Activated T-helper 2 cell treated with anti-CD3 and anti-CD28 coated beads, Interferon-gamma antibody, Interleukin-2, Interleukin-4, amounts not matched to agents 10 μg/mL and 5 μg/mL and 100 μg/mL, durations not matched to agents 14 hours and 24 hours and 36 hours (primary cell): ENCODE measurements around the gene TAGAP. TPM values are rescaled to one million over a fixed set of nuclear protein-coding genes. Genes with fewer than 3 reads are reported as not detected.
"Not testable (repeated sequence)": the region's sequence is repeated elsewhere in the genome, so short reads cannot be mapped to it uniquely, and the experiment has no call there.

Experiments
- DNase-seq: peaks from one replicate; pipeline ENCODE4 v3.0.0; 2021; ENCODE audit warnings: low spot score
- H3K27ac Mint-ChIP-seq: one replicate; pipeline ENCODE4 v1.8.0; 2021; ENCODE audit warnings: mixed read lengths
- H3K27me3 Mint-ChIP-seq: one replicate; pipeline ENCODE4 v1.8.0; 2021; ENCODE audit warnings: low read depth, mixed read lengths
- H3K36me3 Mint-ChIP-seq: one replicate; pipeline ENCODE4 v1.8.0; 2021; ENCODE audit warnings: low read depth, mixed read lengths
- H3K4me1 Mint-ChIP-seq: one replicate; pipeline ENCODE4 v1.8.0; 2021; ENCODE audit warnings: low read depth, mixed read lengths
- H3K4me3 Mint-ChIP-seq: one replicate; pipeline ENCODE4 v1.8.0; 2021; ENCODE audit warnings: low read depth, mild to moderate bottlenecking, moderate library complexity, mixed read lengths
- H3K9me3 Mint-ChIP-seq: one replicate; pipeline ENCODE4 v1.8.0; 2021; ENCODE audit warnings: mixed read lengths
- intact Hi-C: fragments of 100-400 bp; cut with micrococcal nuclease; formaldehyde crosslinking; loops from one replicate; pipeline ENCODE4 v1.15.1; 2023
- total RNA-seq: library from RNA; stranded (reverse); gene quantifications from 2 replicates; pipeline ENCODE4 v1.2.3, GENCODE V29; 2022

Gene TAGAP
- total RNA-seq, 1 donor from 2014 or later: 34.3 TPM

DNA sequence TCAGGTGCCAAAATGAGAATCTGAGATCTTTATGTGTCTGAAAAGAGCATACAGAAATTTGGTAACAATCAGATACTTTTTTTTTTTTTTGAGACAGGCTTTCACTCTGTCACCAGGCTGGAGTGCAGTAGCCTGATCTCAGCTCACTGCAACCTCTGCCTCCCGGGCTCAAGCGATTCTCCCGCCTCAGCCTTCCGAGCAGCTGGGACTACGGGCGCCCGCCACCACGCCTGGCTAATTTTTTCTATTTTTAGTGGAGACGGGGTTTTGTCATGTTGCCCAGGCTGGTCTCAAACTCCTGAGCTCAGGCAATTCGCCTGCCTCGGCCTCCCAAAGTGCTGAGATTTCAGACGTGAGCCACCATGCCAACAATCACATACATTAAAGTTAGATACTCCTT, 6.5 kb downstream of the TAGAP start:
- H3K4me3 Mint-ChIP-seq, intact Hi-C loops: not testable (repeated sequence)

DNA sequence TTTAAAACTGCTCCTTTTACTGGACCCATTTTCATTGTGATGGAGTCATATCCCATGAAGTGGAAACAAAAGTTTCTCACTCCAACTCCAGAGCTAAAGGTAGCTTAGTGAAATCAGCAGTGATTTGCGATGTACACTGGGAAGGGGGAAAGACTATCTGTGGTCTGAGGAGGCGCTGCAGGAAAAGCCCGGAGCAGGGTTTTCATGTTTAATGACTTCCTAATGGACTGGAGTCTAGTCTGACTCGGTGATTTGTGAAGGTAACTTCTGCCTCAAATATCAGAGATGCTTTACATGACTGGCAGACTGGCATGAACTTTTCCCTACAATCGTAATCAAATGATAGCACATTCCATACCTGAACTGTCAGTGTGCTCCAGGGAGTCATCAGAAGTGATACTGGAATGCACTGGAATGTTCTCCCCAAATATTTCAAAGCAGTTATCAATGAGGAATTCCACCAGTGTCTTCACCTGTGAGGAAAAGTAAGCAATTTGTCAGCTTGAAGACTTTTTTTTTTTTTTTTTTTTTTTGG, 7.0 kb downstream of the TAGAP start:
- intact Hi-C loops: no loop called here
- H3K27me3 Mint-ChIP-seq: no peaks in the 10 kb centered on the region
- no peak overlapping the region for H3K27ac Mint-ChIP-seq
- H3K9me3 Mint-ChIP-seq: no peaks in the 10 kb centered on the region
- H3K4me1 Mint-ChIP-seq: peaks cover 41% of the 10 kb centered on the region
- H3K36me3 Mint-ChIP-seq: peaks cover 84% of the 10 kb centered on the region
- DNase-seq: no peak
- H3K4me3 Mint-ChIP-seq: no peak overlapping the region

More for the DNA sequence above, 6.5 kb downstream of the TAGAP start:
- Mint-ChIP-seq H3K36me3 (peaks cover 89% of the 10 kb centered on the region), H3K4me1 (peaks cover 45% of the 10 kb centered on the region)
- not testable (repeated sequence) for H3K9me3 Mint-ChIP-seq, H3K27ac Mint-ChIP-seq, H3K27me3 Mint-ChIP-seq, DNase-seq

DNA sequence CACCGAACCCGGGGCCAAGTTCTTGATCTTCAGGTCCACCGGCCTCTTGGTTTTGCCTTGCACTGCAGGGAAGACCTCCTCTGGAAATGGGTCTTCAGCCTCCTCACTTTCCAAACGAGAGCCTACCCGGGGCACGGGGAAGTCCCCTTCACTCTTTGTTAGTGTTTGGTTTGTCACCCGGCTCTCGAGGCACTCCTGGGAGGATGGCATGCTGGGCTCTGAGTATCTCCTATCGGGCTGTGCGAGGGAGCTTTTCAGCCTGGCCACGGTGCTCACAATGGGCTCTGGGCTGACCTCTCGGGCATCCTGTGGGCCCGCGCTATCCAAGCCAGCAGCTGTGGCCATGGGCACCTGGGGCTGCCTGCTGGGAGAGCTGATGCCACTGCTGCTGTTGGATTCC, 8.1 kb downstream of the TAGAP start:
- Mint-ChIP-seq H3K27ac (peak overlapping the region; percentile 7), H3K9me3 (no peaks in the 10 kb centered on the region), H3K36me3 (peaks cover 73% of the 10 kb centered on the region), H3K4me1 (peaks cover 33% of the 10 kb centered on the region), H3K4me3 (no peak overlapping the region), H3K27me3 (no peaks in the 10 kb centered on the region)
- intact Hi-C loops: no loop called here
- no peak for DNase-seq

DNA sequence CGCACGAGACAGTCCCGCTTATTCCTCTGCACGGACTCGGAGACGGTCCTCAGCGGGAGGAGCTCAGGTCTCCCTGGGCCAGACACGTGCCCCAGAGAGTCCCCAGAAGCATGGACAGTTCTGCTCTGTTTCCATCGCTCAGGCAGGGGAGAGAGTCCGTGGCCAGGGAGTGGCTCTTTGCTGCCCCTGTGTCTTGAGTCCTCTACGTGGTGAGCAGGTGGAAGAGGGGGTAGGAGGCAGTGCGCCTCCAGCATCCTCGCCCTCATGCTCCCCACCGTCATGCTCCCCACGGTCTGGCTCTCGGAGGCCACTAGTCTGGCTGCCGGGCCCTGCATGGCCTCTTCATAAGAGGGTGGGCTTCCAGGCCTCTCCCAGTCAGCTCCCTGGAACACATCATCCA, 8.9 kb downstream of the TAGAP start:
- no peak for DNase-seq
- Mint-ChIP-seq H3K9me3 (no peaks in the 10 kb centered on the region), H3K36me3 (peaks cover 65% of the 10 kb centered on the region), H3K4me3 (no peak overlapping the region), H3K27ac (no peak overlapping the region), H3K27me3 (no peaks in the 10 kb centered on the region), H3K4me1 (peaks cover 26% of the 10 kb centered on the region)
- intact Hi-C loops: no loop called here

DNA sequence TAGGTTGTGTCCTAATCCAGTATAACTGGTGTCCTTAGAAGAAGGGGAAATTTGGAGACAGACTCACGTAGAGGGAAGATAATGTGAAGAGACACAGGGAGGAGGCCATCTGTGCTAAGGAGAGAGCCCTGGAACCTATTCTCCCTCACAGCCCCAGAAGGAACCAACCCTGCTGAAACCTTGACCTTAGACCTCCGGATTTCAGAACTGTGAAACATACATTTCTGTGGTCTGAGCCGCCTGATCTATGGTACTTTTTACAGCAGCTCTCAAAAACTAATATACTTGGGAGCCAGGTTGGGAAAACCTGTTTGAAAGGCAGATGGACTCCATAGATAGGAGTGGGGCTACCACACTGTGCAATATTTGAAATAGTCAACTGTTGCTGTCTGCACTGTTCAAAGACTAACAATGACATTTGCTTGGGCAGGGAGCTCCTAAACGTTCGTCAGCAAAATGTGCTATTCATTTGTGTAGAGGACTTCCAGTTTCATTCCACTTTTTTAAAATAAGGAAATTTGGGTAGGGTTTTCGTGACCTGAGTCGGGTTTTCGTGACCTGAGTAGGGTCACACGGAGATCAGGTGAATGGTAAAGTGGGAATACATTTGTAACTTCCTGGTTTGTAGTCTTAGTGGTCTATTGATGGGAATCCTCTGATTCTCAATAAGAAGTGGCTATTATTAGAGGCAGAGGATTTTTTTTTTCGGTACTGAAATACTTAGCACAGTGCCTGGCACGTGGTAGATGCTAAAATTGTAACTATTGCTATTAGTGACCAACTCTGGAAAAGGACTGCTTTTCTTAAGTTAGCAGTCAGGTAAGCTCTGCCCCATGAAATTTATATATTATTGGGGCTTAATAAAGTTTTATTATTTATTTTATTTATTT, 11.4 kb downstream of the TAGAP start:
- Mint-ChIP-seq H3K27me3 (no peaks in the 10 kb centered on the region), H3K4me1 (peaks cover 9% of the 10 kb centered on the region), H3K36me3 (peaks cover 40% of the 10 kb centered on the region), H3K4me3 (no peak overlapping the region), H3K9me3 (no peaks in the 10 kb centered on the region), H3K27ac (no peak overlapping the region)
- no peak for DNase-seq
- intact Hi-C loops: no loop called here

DNA sequence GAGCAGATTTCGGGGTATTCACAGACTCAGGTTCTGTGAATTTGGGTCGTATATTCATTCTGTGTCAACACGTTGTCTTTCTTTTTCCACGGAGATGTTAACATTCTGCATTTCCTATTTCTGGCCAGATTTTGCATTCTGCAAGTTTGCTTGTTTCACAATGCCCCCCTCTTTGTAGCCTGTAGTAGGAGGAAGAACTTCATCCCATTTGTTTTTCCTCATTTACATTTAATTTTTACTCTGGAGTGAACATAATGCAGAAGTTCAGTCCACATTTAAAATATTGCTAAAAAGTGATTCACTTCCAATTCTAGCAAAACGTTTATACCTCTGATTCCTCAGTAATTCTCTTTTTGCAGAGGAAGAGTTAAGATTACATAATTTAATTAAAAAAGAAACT, 12.9 kb downstream of the TAGAP start:
- H3K36me3 Mint-ChIP-seq: peaks cover 29% of the 10 kb centered on the region
- H3K4me3 Mint-ChIP-seq: no peak overlapping the region
- H3K27ac Mint-ChIP-seq: no peak overlapping the region
- intact Hi-C loops: no loop called here
- peaks cover 4% of the 10 kb centered on the region for H3K4me1 Mint-ChIP-seq
- H3K27me3 Mint-ChIP-seq: no peaks in the 10 kb centered on the region
- DNase-seq: no peak
- H3K9me3 Mint-ChIP-seq: no peaks in the 10 kb centered on the region

DNA sequence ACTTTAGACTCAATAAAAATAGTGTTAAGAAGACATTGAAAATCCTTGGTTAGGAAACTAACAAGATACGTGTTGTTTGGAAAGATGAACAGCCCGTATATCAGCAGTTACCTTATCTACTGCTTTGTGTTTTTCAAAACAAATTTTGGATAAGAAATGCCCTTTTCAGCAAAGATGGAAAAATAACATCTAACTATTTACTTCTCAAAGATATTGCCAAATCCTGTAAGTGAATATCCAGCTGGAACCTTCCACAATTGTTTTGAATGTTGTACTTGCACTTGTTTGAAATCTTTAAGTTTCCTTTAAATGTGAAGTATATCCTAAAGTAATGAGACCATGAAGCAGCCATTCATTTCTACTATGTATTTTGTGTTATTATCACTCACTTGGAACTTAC, 14.6 kb downstream of the TAGAP start:
- Mint-ChIP-seq H3K27ac (no peak overlapping the region), H3K27me3 (no peaks in the 10 kb centered on the region), H3K4me1 (peaks cover 1% of the 10 kb centered on the region), H3K4me3 (no peak overlapping the region), H3K9me3 (peaks cover 9% of the 10 kb centered on the region), H3K36me3 (peaks cover 23% of the 10 kb centered on the region)
- intact Hi-C loops: no loop called here
- no peak for DNase-seq

DNA sequence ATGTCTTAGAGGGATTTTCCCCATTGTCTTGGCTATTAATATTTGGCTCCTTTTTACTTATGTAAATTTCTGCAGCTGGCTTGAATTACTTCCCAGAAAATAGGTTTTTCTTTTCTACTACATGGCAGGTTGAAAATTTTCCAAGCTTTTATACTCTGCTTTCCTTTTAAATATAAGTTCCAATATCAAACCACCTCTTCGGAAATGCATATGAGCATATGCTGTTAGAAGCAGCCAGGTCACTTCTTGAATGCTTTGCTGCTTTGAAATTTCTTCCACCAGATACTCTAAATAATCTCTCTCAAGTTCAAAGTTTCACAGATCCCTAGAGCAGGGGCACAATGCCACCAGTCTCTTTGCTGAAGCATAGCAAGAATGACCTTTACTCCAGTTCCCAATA, 19.6 kb downstream of the TAGAP start:
- H3K27me3 Mint-ChIP-seq, intact Hi-C loops, DNase-seq, H3K27ac Mint-ChIP-seq, H3K4me3 Mint-ChIP-seq: not testable (repeated sequence)
- Mint-ChIP-seq H3K4me1 (peaks cover 12% of the 10 kb centered on the region), H3K9me3 (peaks cover 46% of the 10 kb centered on the region), H3K36me3 (peaks cover 43% of the 10 kb centered on the region)

DNA sequence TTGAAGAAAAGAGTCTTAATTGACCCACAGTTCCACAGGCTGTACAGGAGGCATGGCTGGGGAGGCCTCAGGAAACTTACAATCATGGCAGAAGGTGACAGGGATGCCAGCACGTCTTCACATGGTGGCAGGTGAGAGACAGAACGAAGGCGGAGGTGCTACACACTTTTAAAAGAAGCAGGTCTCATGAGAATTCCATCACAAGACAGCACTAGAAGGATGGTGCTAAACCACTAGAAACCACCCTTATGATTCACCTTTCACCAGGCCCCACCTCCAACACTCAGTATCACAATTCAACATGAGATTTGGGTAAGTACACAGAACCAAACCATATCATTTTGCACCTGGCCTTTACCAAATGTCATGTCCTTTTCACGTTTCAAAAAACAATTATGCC, 20.9 kb downstream of the TAGAP start:
- H3K4me3 Mint-ChIP-seq: no peak overlapping the region
- peaks cover 46% of the 10 kb centered on the region for H3K36me3 Mint-ChIP-seq
- no peaks in the 10 kb centered on the region for H3K27me3 Mint-ChIP-seq
- peak overlapping the region; percentile 71 for H3K27ac Mint-ChIP-seq
- H3K4me1 Mint-ChIP-seq: peaks cover 21% of the 10 kb centered on the region
- no peak for DNase-seq
- H3K9me3 Mint-ChIP-seq: peaks cover 46% of the 10 kb centered on the region
- intact Hi-C loops: no loop called here

DNA sequence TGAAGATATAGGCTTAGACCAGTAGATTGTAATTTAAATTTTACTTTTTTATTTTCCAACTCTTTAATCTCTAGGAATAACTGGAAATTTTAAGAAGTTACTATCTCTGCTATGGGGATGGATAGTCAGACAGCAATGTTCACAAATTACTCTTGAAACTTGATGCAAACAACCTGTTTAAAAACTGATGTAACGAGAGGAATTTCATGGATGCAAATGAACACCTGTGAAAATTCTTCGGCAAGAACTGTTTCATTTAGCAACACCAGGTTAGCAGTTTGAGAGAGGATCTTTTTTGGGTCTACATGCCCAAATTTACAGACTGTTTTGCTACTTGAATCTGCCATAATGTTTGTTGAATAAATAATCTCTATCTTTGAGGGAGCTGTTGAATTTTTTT, 24.8 kb downstream of the TAGAP start:
- no peak for DNase-seq
- peaks cover 38% of the 10 kb centered on the region for H3K4me1 Mint-ChIP-seq
- no peak overlapping the region for H3K4me3 Mint-ChIP-seq
- H3K27ac Mint-ChIP-seq: no peak overlapping the region
- peaks cover 36% of the 10 kb centered on the region for H3K9me3 Mint-ChIP-seq
- H3K36me3 Mint-ChIP-seq: peaks cover 35% of the 10 kb centered on the region
- intact Hi-C loops: no loop called here
- no peaks in the 10 kb centered on the region for H3K27me3 Mint-ChIP-seq

DNA sequence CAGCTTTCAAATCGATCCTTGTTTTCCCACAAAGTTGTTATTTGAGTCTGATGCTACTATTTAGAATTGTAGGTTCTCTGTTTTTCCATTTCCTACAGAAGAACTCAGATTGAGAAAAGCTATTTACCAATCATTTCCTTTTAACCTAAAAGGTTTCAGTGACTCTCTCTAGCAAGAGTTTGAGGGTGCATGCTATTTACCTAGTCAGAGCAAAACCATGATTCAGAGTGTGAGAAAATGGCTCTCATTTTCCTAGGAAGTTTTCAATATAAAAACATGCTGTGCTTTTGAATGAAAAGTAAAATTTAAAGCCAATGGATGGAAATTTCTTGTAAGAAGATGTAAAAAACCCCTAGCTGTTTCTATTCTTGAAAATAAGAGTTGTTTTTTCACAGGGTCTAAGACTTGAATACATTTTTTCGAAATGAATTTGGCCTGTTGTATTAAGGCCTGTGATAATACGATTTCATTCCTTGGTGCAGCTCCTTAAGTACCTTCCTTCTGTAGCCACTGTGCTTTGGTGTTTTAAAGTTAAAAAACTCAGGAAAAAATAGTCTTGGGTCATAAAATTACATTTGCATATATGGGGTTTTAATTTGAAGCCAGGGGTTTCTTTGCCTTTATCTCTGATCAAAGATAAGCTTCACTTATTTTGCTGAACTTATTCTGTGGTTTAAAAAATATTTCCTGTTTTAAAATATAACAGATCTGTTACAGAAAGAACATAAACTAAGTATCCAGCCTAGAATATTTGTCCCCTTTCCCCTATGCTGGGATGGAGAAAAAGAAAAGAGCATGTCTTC, 26.8 kb downstream of the TAGAP start:
- peaks cover 16% of the 10 kb centered on the region for H3K9me3 Mint-ChIP-seq
- no peaks in the 10 kb centered on the region for H3K27me3 Mint-ChIP-seq
- intact Hi-C loops: loop anchor here (1.0 to 2.0 kb wide), 5 partner anchors 21 to 164 kb away; no protein-coding TSS in a partner anchor
- H3K4me1 Mint-ChIP-seq: peaks cover 45% of the 10 kb centered on the region
- DNase-seq: no peak
- peak overlapping the region; percentile 84 for H3K27ac Mint-ChIP-seq
- H3K4me3 Mint-ChIP-seq: peak overlapping the region; percentile 1
- H3K36me3 Mint-ChIP-seq: peaks cover 17% of the 10 kb centered on the region

DNA sequence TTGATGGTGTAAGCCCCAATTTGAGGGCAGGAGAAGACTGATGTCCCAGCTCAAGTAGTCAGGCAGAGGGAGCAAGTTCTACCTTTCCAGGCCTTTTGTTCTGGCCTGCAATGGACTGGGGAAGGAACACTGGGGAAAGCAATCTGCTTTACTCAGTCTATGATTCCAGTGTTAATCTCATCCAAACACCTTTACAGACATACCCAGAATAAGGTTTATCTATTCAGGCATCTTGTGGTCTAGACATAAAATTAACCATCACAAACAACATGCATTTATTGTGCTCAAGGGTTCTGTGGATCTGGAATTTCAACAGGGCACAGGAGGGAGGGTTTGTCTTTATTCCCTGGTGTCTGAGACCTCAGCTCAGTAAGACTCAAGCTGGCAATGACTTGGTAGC, 30.4 kb downstream of the TAGAP start:
- no peak overlapping the region for H3K27ac Mint-ChIP-seq

DNA sequence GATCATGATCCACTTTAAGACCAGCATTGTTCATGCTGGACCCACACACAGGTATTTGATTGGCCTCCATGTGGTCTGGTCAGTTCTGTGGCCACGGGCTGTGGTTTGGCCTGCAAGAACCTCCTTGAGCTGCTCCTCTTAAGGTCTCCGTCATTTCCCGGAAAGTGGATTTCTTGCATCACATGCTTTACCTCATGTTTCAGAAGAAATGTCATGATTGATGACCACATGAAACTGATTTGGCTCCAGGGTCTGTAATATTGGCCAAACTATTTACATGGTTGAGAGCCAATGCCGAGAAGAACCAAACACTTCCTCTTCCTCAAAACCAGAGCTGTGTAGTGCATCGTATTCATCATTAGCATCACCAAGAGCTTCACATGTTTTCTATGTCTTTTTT, 31.6 kb downstream of the TAGAP start:
- no peaks in the 10 kb centered on the region for H3K27me3 Mint-ChIP-seq
- H3K36me3 Mint-ChIP-seq: peaks cover 3% of the 10 kb centered on the region
- H3K27ac Mint-ChIP-seq: no peak overlapping the region
- no peaks in the 10 kb centered on the region for H3K9me3 Mint-ChIP-seq
- peaks cover 52% of the 10 kb centered on the region for H3K4me1 Mint-ChIP-seq
- no peak overlapping the region for H3K4me3 Mint-ChIP-seq
- DNase-seq: no peak
- intact Hi-C loops: no loop called here

More for the DNA sequence above, 30.4 kb downstream of the TAGAP start:
- intact Hi-C loops: no loop called here
- H3K9me3 Mint-ChIP-seq: no peaks in the 10 kb centered on the region
- no peak overlapping the region for H3K4me3 Mint-ChIP-seq
- no peaks in the 10 kb centered on the region for H3K27me3 Mint-ChIP-seq
- peaks cover 58% of the 10 kb centered on the region for H3K4me1 Mint-ChIP-seq
- peaks cover 6% of the 10 kb centered on the region for H3K36me3 Mint-ChIP-seq
- no peak for DNase-seq
